HG02840 (cell line): ENCODE results near the gene PARD3.
"Not testable (repeated sequence)": the region's sequence is repeated elsewhere in the genome, so short reads cannot be mapped to it uniquely, and the experiment has no call there.

Experiments used
- ATAC-seq: cut with Tn5 transposase; IDR thresholded peaks from one replicate; pipeline ENCODE4 v1.9.1; 2021; ENCODE audit warnings: mild to moderate bottlenecking, moderate library complexity, moderate number of reproducible peaks; ENCODE audit not compliant: unreplicated experiment, low FRiP score

PARD3 gene

GRCh38 chr10:34298346-34298818 is 516.7 kb downstream of the PARD3 start:
- ATAC-seq = no peak

- no peak for ATAC-seq
These were observed 517.4 kb downstream of the PARD3 start for GRCh38 chr10:34297541-34298345.

- ATAC-seq = no peak
These were observed 520.0 kb downstream of the PARD3 start for GRCh38 chr10:34295142-34295548.

- no peak for ATAC-seq
These were observed 521.0 kb downstream of the PARD3 start for GRCh38 chr10:34294137-34294536.

GRCh38 chr10:34292675-34293074 is 522.4 kb downstream of the PARD3 start:
- no peak for ATAC-seq

GRCh38 chr10:34292194-34292565 is 522.9 kb downstream of the PARD3 start:
- ATAC-seq = no peak

- ATAC-seq = no peak
These were observed 523.5 kb downstream of the PARD3 start for GRCh38 chr10:34291466-34292193.

GRCh38 chr10:34290412-34291081 is 524.5 kb downstream of the PARD3 start:
- no peak for ATAC-seq

- no peak for ATAC-seq
These were observed 526.5 kb downstream of the PARD3 start for GRCh38 chr10:34288634-34289033.

GRCh38 chr10:34286136-34286739 is 528.9 kb downstream of the PARD3 start:
- no peak for ATAC-seq

- no peak for ATAC-seq
These were observed 533.2 kb downstream of the PARD3 start for GRCh38 chr10:34281661-34282582.

GRCh38 chr10:34280599-34281374 is 534.3 kb downstream of the PARD3 start:
- ATAC-seq = no peak

- no peak for ATAC-seq
These were observed 539.4 kb downstream of the PARD3 start for GRCh38 chr10:34275626-34276130.

GRCh38 chr10:34274906-34275305 is 540.2 kb downstream of the PARD3 start:
- no peak for ATAC-seq

GRCh38 chr10:34273340-34273739 is 541.8 kb downstream of the PARD3 start:
- ATAC-seq = no peak

GRCh38 chr10:34272316-34272715 is 542.8 kb downstream of the PARD3 start:
- ATAC-seq = no peak

- ATAC-seq = not testable (repeated sequence)
These were observed 546.7 kb downstream of the PARD3 start for GRCh38 chr10:34268410-34268809.

- ATAC-seq = no peak
These were observed 552.1 kb downstream of the PARD3 start for GRCh38 chr10:34262985-34263384.

- no peak for ATAC-seq
These were observed 554.2 kb downstream of the PARD3 start for GRCh38 chr10:34260904-34261303.
